Activated B cell treated with CpG ODN at 0.5 μM for 24 hours (primary cell): ENCODE results near the gene ZNF786. TPM values are rescaled to one million over a fixed set of nuclear protein-coding genes. Genes with fewer than 3 reads are reported as not detected.

Source experiments
- ATAC-seq: fragments of 200-7000 bp; cut with Tn5 transposase; one replicate; pipeline ENCODE4 v1.10.0; 2021; ENCODE audit warnings: low read depth, mild to moderate bottlenecking, moderate library complexity
- CTCF ChIA-PET: fragments of 350-600 bp; sonication (Branson Sonifier 250); formaldehyde crosslinking; loops from one replicate; lab custom pipeline; 2021; ENCODE audit warnings: antibody characterized with exemption; lab: Charles Lee
- POLR2A ChIA-PET: fragments of 350-600 bp; sonication (Branson Sonifier 250); formaldehyde crosslinking; loops from one replicate; lab custom pipeline; 2021; ENCODE audit warnings: antibody characterized with exemption; lab: Charles Lee
- DNase-seq: peaks from one replicate; pipeline ENCODE4 v3.0.0; 2022
- H3K27ac Mint-ChIP-seq: one replicate; pipeline ENCODE4 v1.8.0; 2020; ENCODE audit warnings: mixed read lengths
- H3K27me3 Mint-ChIP-seq: one replicate; pipeline ENCODE4 v1.8.0; 2021; ENCODE audit warnings: mixed read lengths
- H3K36me3 Mint-ChIP-seq: one replicate; pipeline ENCODE4 v1.8.0; 2021; ENCODE audit warnings: low read depth, mixed read lengths
- H3K4me1 Mint-ChIP-seq: one replicate; pipeline ENCODE4 v1.8.0; 2021; ENCODE audit warnings: mixed read lengths
- H3K4me3 Mint-ChIP-seq: one replicate; pipeline ENCODE4 v1.8.0; 2020; ENCODE audit warnings: mild to moderate bottlenecking, mixed read lengths
- H3K9me3 Mint-ChIP-seq: one replicate; pipeline ENCODE4 v1.8.0; 2020; ENCODE audit warnings: mixed read lengths
- CTCF ChIP-seq: fragments of 200-600 bp; IDR thresholded peaks from one replicate; pipeline ENCODE4 v1.8.0; 2022; ENCODE audit warnings: antibody characterized with exemption, mild to moderate bottlenecking
- intact Hi-C: fragments of 100-400 bp; cut with micrococcal nuclease; formaldehyde crosslinking; loops from one replicate; pipeline ENCODE4 v1.15.1; 2024
- total RNA-seq: library from RNA; stranded (reverse); gene quantifications from 2 replicates; pipeline ENCODE4 v1.2.3, GENCODE V29; 2022

ZNF786 gene
- total RNA-seq, 1 donor from 2014 or later: 11.0 TPM

GRCh38 chr7:149053885-149054284 lies 36.6 kb downstream of the ZNF786 start:
- H3K4me3 Mint-ChIP-seq: no peak overlapping the region
- no peaks in the 10 kb centered on the region for H3K4me1 Mint-ChIP-seq
- DNase-seq: no peak
- no peaks in the 10 kb centered on the region for H3K9me3 Mint-ChIP-seq
- no peak overlapping the region for H3K27ac Mint-ChIP-seq
- POLR2A ChIA-PET: no interaction called here
- CTCF ChIA-PET: interaction anchor here (1.2 kb wide), 1 partner anchor 48 kb away, joined by 4 read pairs; no protein-coding TSS in a partner anchor
- H3K36me3 Mint-ChIP-seq: no peaks in the 10 kb centered on the region
- no peaks in the 10 kb centered on the region for H3K27me3 Mint-ChIP-seq
- intact Hi-C loops: no loop called here
- no peak for TF ChIP-seq CTCF
- no peak for ATAC-seq

- H3K27me3 Mint-ChIP-seq: no peaks in the 10 kb centered on the region
- no peak for DNase-seq
Measured at GRCh38 chr7:149053384-149053783, 37.1 kb downstream of the ZNF786 start.

GRCh38 chr7:149050941-149051340 lies 39.6 kb downstream of the ZNF786 start:
- H3K4me1 Mint-ChIP-seq: no peaks in the 10 kb centered on the region
- DNase-seq: no peak
- TF ChIP-seq CTCF: no peak
- no peak overlapping the region for H3K4me3 Mint-ChIP-seq
- H3K36me3 Mint-ChIP-seq: no peaks in the 10 kb centered on the region
- intact Hi-C loops: no loop called here
- no peaks in the 10 kb centered on the region for H3K27me3 Mint-ChIP-seq
- no peak for ATAC-seq
- no peaks in the 10 kb centered on the region for H3K9me3 Mint-ChIP-seq
- H3K27ac Mint-ChIP-seq: no peak overlapping the region
- ChIA-PET POLR2A (interaction anchor here (0.7 kb wide), 1 partner anchor 33 kb away, joined by 5 read pairs; no protein-coding TSS in a partner anchor), CTCF (interaction anchor here (2.7 kb wide), 1 partner anchor 15 kb away, joined by 7 read pairs; no protein-coding TSS in a partner anchor)

More at GRCh38 chr7:149053384-149053783, 37.1 kb downstream of the ZNF786 start:
- TF ChIP-seq CTCF: no peak
- Mint-ChIP-seq H3K9me3 (no peaks in the 10 kb centered on the region), H3K36me3 (no peaks in the 10 kb centered on the region), H3K27ac (no peak overlapping the region), H3K4me3 (no peak overlapping the region), H3K4me1 (no peaks in the 10 kb centered on the region)
- intact Hi-C loops: no loop called here
- POLR2A ChIA-PET: no interaction called here
- CTCF ChIA-PET: interaction anchor here (1.2 to 2.7 kb wide), 2 partner anchors 12 to 48 kb away, joined by 4 to 7 read pairs; no protein-coding TSS in a partner anchor
- no peak for ATAC-seq

- no peaks in the 10 kb centered on the region for H3K27me3 Mint-ChIP-seq
Measured at GRCh38 chr7:149048805-149049204, 41.7 kb downstream of the ZNF786 start.

GRCh38 chr7:149046416-149046815 lies 44.1 kb downstream of the ZNF786 start:
- Mint-ChIP-seq H3K9me3 (no peaks in the 10 kb centered on the region), H3K4me1 (no peaks in the 10 kb centered on the region), H3K4me3 (no peak overlapping the region), H3K27me3 (no peaks in the 10 kb centered on the region), H3K36me3 (no peaks in the 10 kb centered on the region), H3K27ac (no peak overlapping the region)
- intact Hi-C loops: no loop called here
- TF ChIP-seq CTCF: no peak
- ChIA-PET CTCF (no interaction called here), POLR2A (interaction anchor here (0.7 kb wide), 1 partner anchor 62 kb away, joined by 6 read pairs; no protein-coding TSS in a partner anchor)
- ATAC-seq (no peak), DNase-seq (no peak)

More at GRCh38 chr7:149048805-149049204, 41.7 kb downstream of the ZNF786 start:
- H3K4me1 Mint-ChIP-seq: no peaks in the 10 kb centered on the region
- intact Hi-C loops: no loop called here
- DNase-seq (no peak), ATAC-seq (no peak)
- no peak overlapping the region for H3K4me3 Mint-ChIP-seq
- H3K9me3 Mint-ChIP-seq: no peaks in the 10 kb centered on the region
- no peak for TF ChIP-seq CTCF
- H3K27ac Mint-ChIP-seq: no peak overlapping the region
- ChIA-PET CTCF (interaction anchor here (0.9 kb wide), 1 partner anchor 17 kb away, joined by 5 read pairs; no protein-coding TSS in a partner anchor), POLR2A (no interaction called here)
- H3K36me3 Mint-ChIP-seq: no peaks in the 10 kb centered on the region
